Measurements from ENCODE around the gene ACTR3.

GRCh38 chr2:113877711-113878598 lies 11.9 kb upstream of the ACTR3 start:
- TF ChIP-seq CTCF (IDR thresholded peaks at IDR 0.05; ENCODE audit: poor library complexity, severe bottlenecking) (no peak), EZH2 (IDR thresholded peaks at IDR 0.05; ENCODE audit: borderline replicate concordance, insufficient read depth, low read length, poor library complexity, severe bottlenecking) (no peak), POLR2AphosphoS5 (IDR thresholded peaks at IDR 0.05) (no peak), REST (IDR thresholded peaks at IDR 0.05; ENCODE audit: borderline replicate concordance) (no peak)

All from neural cell (in vitro differentiated cells).